ENCODE data around the gene SLC46A1. TPM values are rescaled to one million over a fixed set of nuclear protein-coding genes. Genes with fewer than 3 reads are reported as not detected.

SLC46A1 gene
- total and polyA plus RNA-seq, 2 donors (not counting 1 experiment from before 2014, with no cell fraction given): 4.6 to 5.1 TPM

GRCh38 chr17:28371245-28372202 is 34.5 kb downstream of the SLC46A1 start, which contains the start of gene SARM1:
TSS of gene SARM1 (plus strand) at chr17:28371694. CDS start at chr17:28372033, 339 bp downstream.
- peaks cover 4% of the 10 kb centered on the region for H3K79me2 ChIP-seq (ENCODE audit: control insufficient read depth, insufficient read depth, low read length)
- peak within 1 kb of the TSS; percentile 95 for H3K4me2 ChIP-seq (ENCODE audit: extremely low read depth, insufficient read depth, low read length)
- peak within 1 kb of the TSS; percentile 63 to 72 (median 67) for H3K4me3 ChIP-seq (replicated peaks in 1 of 4; ENCODE audit: control extremely low read depth in 1 of 4, insufficient read depth in 1 of 4, low read depth in 3 of 4, low read length in 4 of 4)
- H3K9ac ChIP-seq (ENCODE audit: insufficient read depth, low read length): peak within 1 kb of the TSS; percentile 55
- H4K20me1 ChIP-seq (ENCODE audit: control insufficient read depth, extremely low read depth, insufficient read depth, low read length): no peaks in the 10 kb centered on the region
- DNase-seq (ENCODE audit: low read depth in 2 of 2): peak; percentile 89 to 90
- H3K4me1 ChIP-seq (ENCODE audit: control insufficient read depth, extremely low read depth, insufficient read depth, low read length): peaks cover 9% of the 10 kb centered on the region
- no peaks in the 10 kb centered on the region for H3K27me3 ChIP-seq (ENCODE audit: control insufficient read depth, insufficient read depth, low read length)
- no peak for TF ChIP-seq EZH2 (IDR thresholded peaks at IDR 0.05; ENCODE audit: low read length, missing control alignments)
- TF ChIP-seq, protein P1, sequence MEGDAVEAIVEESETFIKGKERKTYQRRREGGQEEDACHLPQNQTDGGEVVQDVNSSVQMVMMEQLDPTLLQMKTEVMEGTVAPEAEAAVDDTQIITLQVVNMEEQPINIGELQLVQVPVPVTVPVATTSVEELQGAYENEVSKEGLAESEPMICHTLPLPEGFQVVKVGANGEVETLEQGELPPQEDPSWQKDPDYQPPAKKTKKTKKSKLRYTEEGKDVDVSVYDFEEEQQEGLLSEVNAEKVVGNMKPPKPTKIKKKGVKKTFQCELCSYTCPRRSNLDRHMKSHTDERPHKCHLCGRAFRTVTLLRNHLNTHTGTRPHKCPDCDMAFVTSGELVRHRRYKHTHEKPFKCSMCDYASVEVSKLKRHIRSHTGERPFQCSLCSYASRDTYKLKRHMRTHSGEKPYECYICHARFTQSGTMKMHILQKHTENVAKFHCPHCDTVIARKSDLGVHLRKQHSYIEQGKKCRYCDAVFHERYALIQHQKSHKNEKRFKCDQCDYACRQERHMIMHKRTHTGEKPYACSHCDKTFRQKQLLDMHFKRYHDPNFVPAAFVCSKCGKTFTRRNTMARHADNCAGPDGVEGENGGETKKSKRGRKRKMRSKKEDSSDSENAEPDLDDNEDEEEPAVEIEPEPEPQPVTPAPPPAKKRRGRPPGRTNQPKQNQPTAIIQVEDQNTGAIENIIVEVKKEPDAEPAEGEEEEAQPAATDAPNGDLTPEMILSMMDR (conservative IDR thresholded peaks at IDR 0.05 in 1 of 2, IDR thresholded peaks at IDR 0.05 in 1 of 2; ENCODE audit: low read depth in 1 of 2, low read length in 2 of 2): no peak
- no peaks in the 10 kb centered on the region for H3K9me3 ChIP-seq (ENCODE audit: control insufficient read depth, insufficient read depth, low read depth, low read length)
- H2AFZ ChIP-seq (ENCODE audit: low read length): peak within 1 kb of the TSS; percentile 75
- no peak within 1 kb of the TSS for H3K27ac ChIP-seq (ENCODE audit: insufficient read depth, low read length)
- no peaks in the 10 kb centered on the region for H3K36me3 ChIP-seq (ENCODE audit: control insufficient read depth, insufficient read depth, low read length)

GRCh38 chr17:28370744-28371103 is 35.3 kb downstream of the SLC46A1 start:
- Histone ChIP-seq H3K27me3 (ENCODE audit: control insufficient read depth, insufficient read depth, low read length) (no peaks in the 10 kb centered on the region), H3K36me3 (ENCODE audit: control insufficient read depth, insufficient read depth, low read length) (no peaks in the 10 kb centered on the region), H2AFZ (ENCODE audit: low read length) (no peak overlapping the region), H3K27ac (ENCODE audit: insufficient read depth, low read length) (no peak overlapping the region), H3K4me1 (ENCODE audit: control insufficient read depth, extremely low read depth, insufficient read depth, low read length) (peaks cover 9% of the 10 kb centered on the region), H4K20me1 (ENCODE audit: control insufficient read depth, extremely low read depth, insufficient read depth, low read length) (no peaks in the 10 kb centered on the region), H3K9me3 (ENCODE audit: control insufficient read depth, insufficient read depth, low read depth, low read length) (no peaks in the 10 kb centered on the region), H3K4me3 (replicated peaks in 1 of 4; ENCODE audit: control extremely low read depth in 1 of 4, insufficient read depth in 1 of 4, low read depth in 3 of 4, low read length in 4 of 4) (peak overlapping the region in 2 of 4 experiments; percentile 62 to 72), H3K79me2 (ENCODE audit: control insufficient read depth, insufficient read depth, low read length) (peaks cover 4% of the 10 kb centered on the region), H3K9ac (ENCODE audit: insufficient read depth, low read length) (no peak overlapping the region), H3K4me2 (ENCODE audit: extremely low read depth, insufficient read depth, low read length) (peak overlapping the region; percentile 54)
- DNase-seq (ENCODE audit: low read depth in 2 of 2): no peak
- no peak for TF ChIP-seq EZH2 (IDR thresholded peaks at IDR 0.05; ENCODE audit: low read length, missing control alignments)
- TF ChIP-seq, protein P1 (conservative IDR thresholded peaks at IDR 0.05 in 1 of 2, IDR thresholded peaks at IDR 0.05 in 1 of 2; ENCODE audit: low read depth in 1 of 2, low read length in 2 of 2): no peak

DNA sequence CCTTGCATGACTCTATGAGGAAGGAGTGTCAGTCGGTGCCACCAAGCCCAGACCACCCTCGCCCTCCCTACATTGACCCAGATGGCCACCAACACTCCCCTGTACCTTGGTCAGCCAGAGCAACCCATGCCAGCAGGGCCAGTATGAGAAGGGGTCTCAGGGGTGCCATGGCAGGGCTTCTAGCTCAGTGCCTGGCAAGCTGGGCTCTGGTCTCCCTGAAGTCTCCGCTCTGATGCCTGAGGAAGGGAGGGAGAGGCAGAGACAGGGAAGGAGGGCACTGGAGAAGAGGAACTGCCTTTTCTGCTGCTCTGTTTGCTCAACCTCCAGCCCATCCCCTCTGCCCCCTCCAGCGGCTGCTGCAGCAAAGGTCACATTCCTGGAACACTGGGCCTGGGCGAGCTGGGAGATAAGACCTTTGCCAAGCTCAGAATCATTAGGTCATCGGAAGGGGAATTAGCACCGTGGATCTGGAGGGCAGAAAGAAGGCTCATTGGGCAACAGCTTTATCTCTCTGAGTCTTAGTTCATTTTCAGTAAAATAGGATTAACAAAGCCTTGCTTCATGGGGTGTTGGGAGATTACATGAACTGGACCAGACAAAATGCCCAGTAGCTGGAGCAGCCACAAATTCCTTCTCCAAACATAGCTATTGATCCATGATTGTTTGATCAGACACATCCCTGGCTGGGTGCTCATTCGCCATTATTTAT is 35.8 kb downstream of the SLC46A1 start, which contains the start of gene VTN:
Gene VTN (minus strand): TSS at position 273 of the 709 bp plus-strand sequence. CDS start 104 bp downstream, at position 169.
- Histone ChIP-seq H3K4me1 (ENCODE audit: control insufficient read depth, extremely low read depth, insufficient read depth, low read length) (peaks cover 9% of the 10 kb centered on the region), H3K79me2 (ENCODE audit: control insufficient read depth, insufficient read depth, low read length) (peaks cover 4% of the 10 kb centered on the region), H3K9ac (ENCODE audit: insufficient read depth, low read length) (no peak within 1 kb of the TSS), H2AFZ (ENCODE audit: low read length) (no peak within 1 kb of the TSS), H3K4me2 (ENCODE audit: extremely low read depth, insufficient read depth, low read length) (peak within 1 kb of the TSS; percentile 54), H3K9me3 (ENCODE audit: control insufficient read depth, insufficient read depth, low read depth, low read length) (no peaks in the 10 kb centered on the region), H3K27me3 (ENCODE audit: control insufficient read depth, insufficient read depth, low read length) (no peaks in the 10 kb centered on the region), H3K4me3 (replicated peaks in 1 of 4; ENCODE audit: control extremely low read depth in 1 of 4, insufficient read depth in 1 of 4, low read depth in 3 of 4, low read length in 4 of 4) (peak within 1 kb of the TSS in 3 of 4 experiments; percentile 62 to 72 (median 66)), H3K27ac (ENCODE audit: insufficient read depth, low read length) (no peak within 1 kb of the TSS), H3K36me3 (ENCODE audit: control insufficient read depth, insufficient read depth, low read length) (no peaks in the 10 kb centered on the region), H4K20me1 (ENCODE audit: control insufficient read depth, extremely low read depth, insufficient read depth, low read length) (no peaks in the 10 kb centered on the region)
- DNase-seq (ENCODE audit: low read depth in 2 of 2): peak; percentile 25 to 26
- no peak for TF ChIP-seq EZH2 (IDR thresholded peaks at IDR 0.05; ENCODE audit: low read length, missing control alignments)
- TF ChIP-seq, protein P1 (conservative IDR thresholded peaks at IDR 0.05 in 1 of 2, IDR thresholded peaks at IDR 0.05 in 1 of 2; ENCODE audit: low read depth in 1 of 2, low read length in 2 of 2): no peak

All from fibroblast of lung (primary cell).